K562 (cell line): ENCODE measurements around the gene RBM17. TPM values are rescaled to one million over a fixed set of nuclear protein-coding genes. Genes with fewer than 3 reads are reported as not detected.

ENCODE experiments used
- ARID3B ChIP-seq: fragments of 250-450 bp; sonication (Bioruptor Pico); IDR thresholded peaks from 2 replicates; pipeline ENCODE4 v1.4.0; 2020; ENCODE audit warnings: borderline replicate concordance
- HDAC3 ChIP-seq: fragments of 450-650 bp; IDR thresholded peaks from 2 replicates; pipeline ENCODE4 v1.6.1; 2018; ENCODE audit warnings: borderline replicate concordance, mild to moderate bottlenecking, moderate library complexity; ENCODE audit not compliant: partially characterized antibody
- HEY1 ChIP-seq: fragments of 250-450 bp; sonication (Bioruptor Pico); IDR thresholded peaks from 2 replicates; pipeline ENCODE4 v1.5.0; 2020; ENCODE audit warnings: mild to moderate bottlenecking, moderate library complexity, borderline replicate concordance
- JUN ChIP-seq, 2 experiments: sonication (generic) in 1 of 2; formaldehyde crosslinking in 1 of 2; IDR thresholded peaks; 2 replicates each; pipeline versions ENCODE4 v1.6.1 to v1.8.0; 2012 to 2022; ENCODE audit warnings: borderline replicate concordance in 2 of 2, mild to moderate bottlenecking in 2 of 2, improper control_type of control experiment in 1 of 2, low read depth in 1 of 2, low read length in 1 of 2, missing genetic modification reagents in 1 of 2
- NCOA6 ChIP-seq: fragments of 450-650 bp; IDR thresholded peaks from 2 replicates; pipeline ENCODE4 v1.6.1; 2017; ENCODE audit warnings: mild to moderate bottlenecking
- NUFIP1 ChIP-seq: fragments of 450-650 bp; IDR thresholded peaks from 2 replicates; pipeline ENCODE4 v1.6.1; 2018; ENCODE audit not compliant: partially characterized antibody
- PHTF2 ChIP-seq: fragments of 250-450 bp; sonication (Bioruptor Pico); IDR thresholded peaks from 2 replicates; pipeline ENCODE4 v1.5.0; 2021; ENCODE audit warnings: mild to moderate bottlenecking
- PRDM10 ChIP-seq: fragments of 450-650 bp; IDR thresholded peaks from 2 replicates; pipeline ENCODE4 v1.6.1; 2018; ENCODE audit not compliant: partially characterized antibody
- PREB ChIP-seq: sonication (generic); formaldehyde crosslinking; IDR thresholded peaks from 2 replicates; pipeline ENCODE4 v1.8.1; 2023; ENCODE audit warnings: mild to moderate bottlenecking, missing genetic modification reagents
- SUPT5H ChIP-seq: fragments of 450-650 bp; IDR thresholded peaks from 2 replicates; pipeline ENCODE4 v1.6.1; 2016
- TFAP4 ChIP-seq: sonication (generic); formaldehyde crosslinking; IDR thresholded peaks from 2 replicates; pipeline ENCODE4 v1.8.0; 2022; ENCODE audit warnings: missing genetic modification reagents, mild to moderate bottlenecking, moderate library complexity, borderline replicate concordance
- U2AF1 ChIP-seq: fragments of 200-400 bp; formaldehyde crosslinking; optimal IDR thresholded peaks from 2 replicates; pipeline ENCODE3; 2017; ENCODE audit warnings: mild to moderate bottlenecking, low read depth, low read length, moderate library complexity
- ZNF146 ChIP-seq: IDR thresholded peaks from one replicate; pipeline ENCODE4 v1.6.1; 2018; ENCODE audit warnings: missing compliant biosample characterization; ENCODE audit not compliant: unreplicated experiment
- ZNF174 ChIP-seq: fragments of 250-450 bp; sonication (Bioruptor Pico); IDR thresholded peaks from 2 replicates; pipeline ENCODE4 v1.4.0; 2020; ENCODE audit warnings: mild to moderate bottlenecking
- ZNF277 ChIP-seq: fragments of 250-450 bp; sonication (Bioruptor Pico); IDR thresholded peaks from 2 replicates; pipeline ENCODE4 v1.8.0; 2022; ENCODE audit warnings: inconsistent platforms, mild to moderate bottlenecking, moderate library complexity, borderline replicate concordance
- ZNF282 ChIP-seq: sonication (generic); formaldehyde crosslinking; IDR thresholded peaks from 2 replicates; pipeline ENCODE4 v1.8.1; 2023; ENCODE audit warnings: missing genetic modification reagents
- ZNF511 ChIP-seq: sonication (generic); formaldehyde crosslinking; IDR thresholded peaks from 2 replicates; pipeline ENCODE4 v1.8.0; 2022; ENCODE audit warnings: mild to moderate bottlenecking, missing genetic modification reagents
- polyA plus RNA-seq, 8 experiments: library from polyadenylated mRNA; depleted of rRNA in 4 of 8; stranded (reverse) in 5 of 8; unstranded in 3 of 8; fragments of >200 nt; fragmentation: Nextera tagmentation in 2 of 8; fragmentation: Illumina TruSeq in 1 of 8; extraction: Ambion mirVana in 2 of 8; extraction: Trizol in 1 of 8; gene quantifications; 2 replicates each; pipeline versions ENCODE4 v1.2.1 to v1.2.3, GENCODE V29; 2011 to 2014; ENCODE audit warnings: inconsistent platforms in 1 of 8, missing spikeins in 1 of 8
- total RNA-seq, 7 experiments: library from RNA; depleted of rRNA in 6 of 7; stranded (reverse); fragments of >200 nt in 6 of 7; fragmentation: Illumina TruSeq in 2 of 7; extraction: Trizol in 2 of 7; gene quantifications; 2 replicates each; pipeline versions ENCODE4 v1.2.1 to v1.2.3, GENCODE V29; 2011 to 2021; ENCODE audit warnings: low replicate concordance in 1 of 7

RBM17 gene
- total and polyA plus RNA-seq, 9 of the 15 experiments (the other 6 are each of a cell fraction or from before 2014, with no cell fraction given): 23.6 to 217 (median 124) TPM

- peak; percentile 78 for TF ChIP-seq PRDM10
- no peak for TF ChIP-seq HEY1
- TF ChIP-seq TFAP4 (CRISPR knock-in tag): peak; percentile 11; the same call in 1 of the 2 replicates
- no peak for TF ChIP-seq ZNF511 (CRISPR knock-in tag)
- no peak for TF ChIP-seq ZNF174
- no peak for TF ChIP-seq HDAC3
- no peak for TF ChIP-seq ZNF146 (CRISPR knock-in tag)
- no peak for TF ChIP-seq NCOA6
- TF ChIP-seq ARID3B: no peak
- TF ChIP-seq SUPT5H: peak; percentile 51; the same call in 1 of the 2 replicates
- TF ChIP-seq JUN (IDR thresholded peaks at IDR 0.05; ENCODE audit: borderline replicate concordance, low read depth, low read length): no peak
- no peak for TF ChIP-seq JUN (CRISPR knock-in tag; IDR thresholded peaks at IDR 0.05; ENCODE audit: borderline replicate concordance)
- TF ChIP-seq NUFIP1: no peak
- TF ChIP-seq ZNF277 (CRISPR knock-in tag): no peak
- TF ChIP-seq PHTF2 (CRISPR knock-in tag): no peak
- TF ChIP-seq U2AF1: no peak
- no peak for TF ChIP-seq ZNF282 (CRISPR knock-in tag)
- TF ChIP-seq PREB (CRISPR knock-in tag): no peak
Measured at GRCh38 chr10:6144406-6145165, 55.8 kb downstream of the RBM17 start (continued).
